GM12873 (cell line): ENCODE measurements around the gene SH3BP2.

Source experiments
- TF ChIP-seq, protein P1 (sequence below): IDR thresholded peaks from 2 replicates; pipeline ENCODE4 v1.5.1; 2012; ENCODE audit warnings: low read depth, mild to moderate bottlenecking, moderate library complexity, low read length, control low read depth; ENCODE audit not compliant: insufficient read depth; ENCODE audit errors: missing control alignments

SH3BP2 gene

DNA sequence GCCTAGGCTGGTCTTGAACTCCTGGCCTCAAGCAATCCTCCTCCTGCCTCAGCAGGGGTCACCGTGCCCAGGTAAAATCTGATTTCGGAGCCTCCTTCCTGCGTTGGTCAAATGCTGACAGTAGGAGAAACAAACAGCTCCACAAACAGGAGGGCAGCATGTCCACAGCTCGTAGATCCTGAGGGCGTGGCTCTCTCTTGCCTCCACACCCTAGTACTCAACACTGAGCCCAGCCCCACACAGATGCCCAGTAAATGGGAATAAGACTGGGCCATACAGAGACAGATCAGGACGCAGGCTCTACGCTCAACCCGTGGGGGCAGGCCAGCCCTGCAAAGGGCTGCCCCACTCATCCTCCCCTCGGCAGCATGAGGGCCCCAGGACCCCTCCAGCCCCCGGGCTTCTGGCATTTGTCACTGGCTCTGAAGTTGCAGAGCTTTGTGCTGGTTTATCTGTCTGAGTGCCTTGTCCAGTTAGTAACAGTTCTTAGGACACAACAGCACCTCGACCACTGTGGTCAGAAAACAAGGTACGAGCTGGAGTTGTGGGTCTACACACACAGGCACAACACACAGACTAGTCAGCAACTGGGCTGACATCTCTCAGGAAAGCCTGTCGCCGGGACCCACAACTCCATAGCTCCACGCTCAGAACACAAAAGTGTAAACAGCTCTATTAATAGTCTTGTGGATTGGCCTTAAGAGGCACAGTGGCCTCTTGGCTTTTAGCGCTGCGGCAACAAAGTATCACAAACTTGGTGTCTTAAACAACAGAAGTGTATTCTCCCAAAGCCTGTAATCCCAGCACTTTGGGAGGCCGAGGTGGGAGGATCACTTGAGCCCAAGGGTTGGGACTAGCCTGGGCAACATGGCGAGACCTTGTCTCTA lies 41.9 kb upstream of the SH3BP2 start:
- TF ChIP-seq, protein P1, sequence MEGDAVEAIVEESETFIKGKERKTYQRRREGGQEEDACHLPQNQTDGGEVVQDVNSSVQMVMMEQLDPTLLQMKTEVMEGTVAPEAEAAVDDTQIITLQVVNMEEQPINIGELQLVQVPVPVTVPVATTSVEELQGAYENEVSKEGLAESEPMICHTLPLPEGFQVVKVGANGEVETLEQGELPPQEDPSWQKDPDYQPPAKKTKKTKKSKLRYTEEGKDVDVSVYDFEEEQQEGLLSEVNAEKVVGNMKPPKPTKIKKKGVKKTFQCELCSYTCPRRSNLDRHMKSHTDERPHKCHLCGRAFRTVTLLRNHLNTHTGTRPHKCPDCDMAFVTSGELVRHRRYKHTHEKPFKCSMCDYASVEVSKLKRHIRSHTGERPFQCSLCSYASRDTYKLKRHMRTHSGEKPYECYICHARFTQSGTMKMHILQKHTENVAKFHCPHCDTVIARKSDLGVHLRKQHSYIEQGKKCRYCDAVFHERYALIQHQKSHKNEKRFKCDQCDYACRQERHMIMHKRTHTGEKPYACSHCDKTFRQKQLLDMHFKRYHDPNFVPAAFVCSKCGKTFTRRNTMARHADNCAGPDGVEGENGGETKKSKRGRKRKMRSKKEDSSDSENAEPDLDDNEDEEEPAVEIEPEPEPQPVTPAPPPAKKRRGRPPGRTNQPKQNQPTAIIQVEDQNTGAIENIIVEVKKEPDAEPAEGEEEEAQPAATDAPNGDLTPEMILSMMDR, result no peak

DNA sequence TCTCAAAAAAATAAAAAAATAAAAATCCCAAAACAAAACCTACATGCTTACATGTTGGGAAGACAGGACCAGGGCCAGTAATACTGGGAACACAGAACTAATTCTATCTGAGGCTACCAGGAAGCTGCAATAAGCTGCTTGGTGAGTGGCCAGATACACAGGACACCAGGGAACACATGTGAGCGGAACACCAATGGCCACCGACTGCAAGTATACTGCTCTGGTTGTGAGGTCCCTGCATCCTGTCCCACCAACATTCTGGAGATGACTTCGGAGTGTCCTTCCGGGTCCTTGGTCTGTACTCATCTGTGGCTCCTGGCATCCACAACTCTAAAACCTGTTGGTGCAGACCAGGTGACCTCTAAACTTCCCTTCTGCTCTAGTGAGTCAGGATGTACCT lies 39.4 kb upstream of the SH3BP2 start:
- TF ChIP-seq, protein P1, result no peak

DNA sequence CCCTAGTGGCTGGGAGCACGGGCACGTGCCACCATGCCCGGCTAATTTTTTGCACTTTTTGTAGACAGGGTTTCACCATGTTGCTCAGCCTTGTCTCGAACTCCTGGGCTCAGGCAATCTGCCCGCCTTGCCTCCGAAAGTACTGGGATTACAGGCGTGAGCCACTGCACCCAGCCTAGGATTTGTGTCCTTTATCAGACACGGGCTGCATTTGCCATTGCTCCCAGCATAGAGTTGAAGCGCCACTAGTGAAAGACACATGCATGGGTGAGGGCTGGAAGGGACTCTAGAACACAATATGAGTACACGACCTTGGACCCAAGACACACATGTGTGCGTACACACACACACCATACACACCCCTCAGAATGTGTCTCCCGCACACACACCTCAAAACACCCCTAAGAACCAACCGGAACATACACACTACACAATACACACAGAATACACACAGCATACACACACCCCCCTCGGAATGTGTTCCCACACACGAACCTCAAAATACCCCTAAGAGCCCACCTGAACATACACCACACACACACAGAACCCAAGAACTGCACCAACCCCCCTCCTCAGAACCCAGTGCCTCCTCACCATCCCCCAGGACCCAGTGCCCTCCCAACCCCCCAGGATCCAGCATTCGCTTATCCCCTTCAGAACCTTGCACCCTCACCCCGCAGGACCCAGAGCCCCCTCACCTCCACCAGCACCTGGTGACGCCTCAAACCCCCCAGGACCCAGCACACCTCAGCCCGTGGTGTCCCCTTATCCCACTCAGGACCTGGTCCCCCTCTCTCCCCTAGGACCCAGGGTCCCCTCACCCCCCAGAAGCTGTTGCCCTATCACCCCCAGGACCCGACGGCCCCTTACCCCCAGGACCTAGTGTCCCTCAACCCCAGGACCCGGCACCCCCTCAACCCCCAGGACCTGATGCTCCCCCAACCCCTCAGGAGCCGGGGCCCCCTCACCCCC lies 37.8 kb upstream of the SH3BP2 start:
- TF ChIP-seq, protein P1, result no peak

DNA sequence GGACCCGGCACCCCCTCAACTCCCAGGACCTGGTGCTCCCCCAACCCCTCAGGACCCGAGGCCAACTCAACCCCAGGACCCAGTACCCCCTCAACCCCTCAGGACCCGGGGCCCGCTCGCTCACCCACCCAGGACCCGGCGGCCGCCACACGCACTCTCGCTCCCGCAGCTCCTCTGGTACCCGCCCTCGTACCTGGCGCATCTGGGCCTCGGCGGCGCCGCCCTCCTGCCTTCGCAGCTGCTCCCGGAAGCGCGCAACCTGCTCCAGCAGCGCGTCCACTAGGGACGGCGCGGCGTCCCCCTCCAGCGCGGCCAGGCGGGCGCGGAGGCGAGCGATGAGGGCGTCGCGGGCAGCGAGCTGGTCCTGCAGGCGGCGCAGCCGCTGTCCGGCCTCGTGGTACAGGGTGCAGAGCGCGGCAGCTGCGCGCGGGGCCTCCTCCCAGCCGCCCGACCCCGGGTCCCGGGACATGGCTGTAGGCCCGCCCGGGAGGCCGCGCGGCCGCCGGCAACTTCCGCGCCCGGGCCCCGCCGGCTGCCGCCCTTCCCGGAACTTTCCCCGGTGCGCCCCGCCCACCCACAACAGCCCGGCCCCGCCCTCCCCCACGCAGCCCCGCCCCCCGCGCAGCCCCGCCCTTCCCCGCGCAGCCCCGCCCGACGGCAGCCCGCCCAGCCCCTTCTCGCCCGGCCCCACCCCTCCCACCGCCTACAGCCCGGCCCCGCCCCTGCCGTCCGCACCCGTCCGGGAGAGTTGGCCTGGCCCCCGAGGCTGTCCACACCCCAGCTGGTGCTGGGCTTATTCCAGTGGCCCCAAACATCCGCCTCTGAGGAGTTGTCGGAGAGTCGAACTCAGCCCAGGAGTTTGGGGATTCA lies 36.8 kb upstream of the SH3BP2 start, which contains the start of gene TNIP2:
TSS of gene TNIP2 (minus strand) at position 516 of the 870 bp plus-strand sequence. CDS start at position 469, 47 bp downstream.
- TF ChIP-seq, protein P1, result peak; percentile 27

DNA sequence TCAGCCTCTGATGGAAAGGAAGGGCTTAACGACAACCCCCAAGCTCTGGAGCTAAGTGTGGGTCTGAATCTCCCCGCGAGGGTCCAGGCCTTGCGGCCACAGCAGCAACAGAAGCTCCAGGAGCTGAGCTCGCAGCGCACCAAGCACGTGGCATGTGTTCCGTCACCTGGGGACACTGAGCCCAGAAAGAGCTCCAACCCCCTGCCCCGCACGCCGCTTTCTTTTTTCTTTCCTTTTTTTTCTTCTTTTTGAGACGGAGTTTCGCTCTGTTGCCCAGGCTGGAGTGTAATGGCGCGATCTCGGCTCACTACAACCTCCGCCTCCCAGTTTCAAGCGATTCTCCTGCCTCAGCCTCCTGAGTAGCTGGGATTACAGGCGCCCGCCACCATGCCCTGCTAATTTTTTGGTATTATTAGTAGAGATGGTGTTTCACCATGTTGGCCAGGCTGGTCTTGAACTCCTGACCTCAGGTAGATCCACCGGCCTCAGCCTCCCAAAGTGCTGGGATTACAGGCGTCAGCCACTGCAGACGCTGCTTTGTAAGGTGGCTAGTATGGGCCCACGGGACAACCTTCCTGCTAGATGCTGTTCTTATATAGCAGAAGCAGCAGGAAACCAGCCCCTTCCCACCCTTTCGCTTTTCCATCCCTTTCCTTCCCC lies 36.1 kb upstream of the SH3BP2 start:
- TF ChIP-seq, protein P1, result no peak

DNA sequence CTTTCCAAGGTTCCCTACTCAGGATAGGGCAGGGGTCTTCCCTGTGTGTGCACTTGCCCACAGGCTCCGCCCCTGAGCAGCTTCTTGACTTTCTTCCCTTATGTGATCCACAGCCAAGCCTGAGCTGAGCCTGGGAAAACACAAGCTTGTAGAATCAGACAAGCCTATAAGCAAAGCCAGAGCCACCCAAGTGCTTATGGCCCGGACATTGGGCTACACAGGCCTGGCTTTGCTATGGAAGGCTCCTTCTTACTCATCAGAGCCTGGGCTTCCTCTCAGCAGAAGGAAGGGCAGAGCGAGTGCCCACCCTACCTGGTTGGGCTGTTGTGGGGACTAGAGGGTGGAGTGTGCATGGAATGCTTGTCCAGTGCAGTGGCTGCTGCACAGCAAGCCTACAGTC lies 35.5 kb upstream of the SH3BP2 start:
- TF ChIP-seq, protein P1, result no peak
